ENCODE data around the gene LPAR5.

The LPAR5 gene

DNA sequence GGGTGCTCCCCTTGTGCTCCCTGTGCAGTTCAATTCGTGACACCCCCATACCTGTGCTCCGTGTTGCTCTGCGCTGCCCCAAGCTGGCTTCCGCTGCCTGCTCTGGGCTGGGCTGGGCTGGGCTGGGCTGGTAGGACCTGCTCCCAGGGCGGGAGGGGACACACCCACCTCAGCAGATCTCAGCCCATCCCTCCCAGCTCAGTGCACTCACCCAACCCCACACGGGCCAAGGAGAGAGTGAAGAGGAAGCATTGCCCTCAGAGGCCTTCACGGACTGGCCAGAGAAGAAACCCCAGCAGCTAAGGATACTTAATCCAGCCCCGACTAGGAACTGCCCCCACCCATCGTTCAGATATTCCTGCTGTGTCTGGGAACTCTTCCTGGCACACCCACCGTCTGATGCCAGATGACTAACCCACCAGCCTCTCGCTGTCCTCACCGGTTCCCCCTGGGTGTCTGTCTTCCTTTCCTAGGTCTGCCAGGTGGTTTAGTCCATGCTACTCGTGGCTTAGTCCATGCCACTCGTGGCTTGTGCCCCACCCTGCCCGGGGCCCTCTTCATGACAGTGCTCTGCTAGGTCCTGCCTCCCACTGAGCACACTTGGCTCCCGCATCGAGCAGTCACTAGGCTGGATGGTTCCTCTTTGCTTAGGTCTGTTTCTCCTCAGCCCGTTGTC is at the start of gene LPAR5:
TSS of gene LPAR5 (minus strand) at position 104 of the 676 bp plus-strand sequence. CDS start 14,711 bp downstream, outside the sequence.
- no peak for DNase-seq (ENCODE audit: low read depth in 2 of 2)

DNA sequence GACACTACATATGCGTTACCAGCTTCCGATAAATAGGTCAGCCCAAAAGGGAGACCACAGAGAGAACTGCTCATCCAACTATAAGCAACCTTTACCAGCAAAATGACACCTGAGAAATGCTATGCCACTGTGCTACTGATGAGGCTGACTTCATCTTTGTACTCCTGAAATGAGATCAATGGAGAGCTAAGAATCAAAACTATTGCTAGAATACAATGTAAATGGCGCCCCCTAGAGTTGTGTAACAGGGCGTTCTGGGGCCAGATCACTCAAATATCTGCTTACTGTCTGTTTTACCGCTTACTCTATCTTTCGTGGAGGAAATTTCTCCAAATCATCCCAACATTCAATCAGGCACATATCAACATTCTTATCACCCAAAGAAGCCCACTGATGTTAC is 48.9 kb upstream of the LPAR5 start:
- DNase-seq (ENCODE audit: low read depth in 2 of 2): no peak

DNA sequence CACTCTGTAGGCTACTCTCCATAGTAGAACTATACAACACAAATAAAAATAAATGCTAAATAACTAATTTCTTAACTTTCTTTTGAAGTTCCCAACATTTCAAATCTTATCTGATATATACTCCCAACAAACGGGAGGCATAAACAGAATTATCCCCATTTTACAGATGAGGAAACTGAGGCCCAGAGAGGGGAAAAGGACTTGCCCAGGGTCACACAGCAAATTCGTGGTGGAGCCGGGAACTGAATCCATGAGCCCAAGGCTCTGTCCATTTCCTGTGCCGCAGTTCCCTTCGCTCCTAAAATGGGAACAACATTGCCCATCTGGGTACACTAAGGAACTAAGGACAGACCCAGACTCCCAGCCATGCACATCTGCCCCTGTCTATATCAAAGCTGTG is 41.2 kb upstream of the LPAR5 start:
- no peak for DNase-seq (ENCODE audit: low read depth in 2 of 2)

DNA sequence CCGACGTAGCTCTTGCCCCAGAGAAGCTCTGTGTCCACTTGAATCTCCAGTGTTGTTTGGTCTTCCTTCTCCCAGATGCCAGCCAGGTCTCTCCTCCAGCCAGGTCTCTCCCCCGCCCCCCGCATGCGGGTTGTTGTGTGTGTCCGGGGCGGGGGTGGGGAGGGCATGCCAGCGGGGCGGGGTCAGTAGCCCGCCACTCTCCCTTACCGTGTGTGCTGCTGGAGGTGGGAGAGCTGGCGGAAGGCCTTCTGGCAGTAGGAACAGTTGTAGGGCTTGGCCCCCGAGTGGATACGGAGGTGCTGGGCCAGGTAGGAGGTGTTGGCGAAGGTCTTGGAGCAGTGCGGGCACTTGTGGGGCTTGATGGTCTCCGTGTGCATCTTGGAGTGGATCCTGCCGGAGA is 36.4 kb upstream of the LPAR5 start:
- no peak for DNase-seq (ENCODE audit: low read depth in 2 of 2)

DNA sequence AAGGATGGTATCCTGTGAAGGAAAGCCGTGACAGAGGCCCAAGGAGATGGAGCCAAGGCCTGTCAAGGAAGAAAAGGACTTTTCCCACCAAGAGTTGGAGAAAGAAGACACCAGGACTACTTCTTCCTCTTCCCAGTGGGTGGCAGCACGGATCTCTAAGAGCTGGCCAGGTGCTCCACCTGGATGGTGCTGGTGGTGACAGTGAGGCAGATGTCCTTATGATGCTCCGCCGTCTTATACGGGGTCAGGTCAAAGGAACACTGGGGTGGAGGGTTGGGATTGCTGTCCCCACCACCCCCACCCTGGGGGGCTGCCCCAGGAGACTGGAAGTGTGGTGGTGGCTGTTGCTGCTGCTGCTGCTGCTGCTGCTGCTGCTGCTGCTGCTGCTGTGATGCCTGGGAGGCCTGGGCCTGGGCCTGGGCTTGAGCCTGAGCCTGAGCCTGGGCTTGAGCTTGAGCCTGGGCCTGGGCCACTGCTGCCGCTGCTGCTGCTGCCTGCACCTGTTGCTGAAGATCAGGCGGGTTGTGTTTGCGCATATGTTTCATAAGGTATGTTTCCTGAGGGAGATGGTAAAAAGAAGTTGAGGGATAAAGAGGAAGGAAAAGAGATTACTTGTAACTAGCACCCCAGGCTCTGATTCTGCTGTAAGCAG is 31.9 kb upstream of the LPAR5 start:
- DNase-seq (ENCODE audit: low read depth in 2 of 2): no peak

DNA sequence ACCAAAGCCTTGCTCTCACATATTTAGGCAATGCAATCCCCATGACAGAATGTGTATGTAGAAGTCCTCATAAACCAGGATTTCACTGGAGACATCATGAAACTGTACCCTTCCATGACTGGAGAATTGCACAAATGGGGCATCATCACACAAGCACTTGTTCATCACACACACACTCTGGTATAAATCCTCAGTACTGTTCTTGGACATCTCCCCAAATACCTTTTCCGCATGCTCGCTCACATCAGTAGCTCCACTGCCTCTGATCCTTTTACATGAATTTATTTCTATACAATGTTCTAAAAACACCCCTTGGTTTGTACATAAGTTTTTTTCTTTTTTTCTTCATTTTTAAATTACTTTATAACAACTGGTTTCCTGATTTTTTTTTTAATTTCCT is 30.5 kb upstream of the LPAR5 start:
- DNase-seq (ENCODE audit: low read depth in 2 of 2): no peak

DNA sequence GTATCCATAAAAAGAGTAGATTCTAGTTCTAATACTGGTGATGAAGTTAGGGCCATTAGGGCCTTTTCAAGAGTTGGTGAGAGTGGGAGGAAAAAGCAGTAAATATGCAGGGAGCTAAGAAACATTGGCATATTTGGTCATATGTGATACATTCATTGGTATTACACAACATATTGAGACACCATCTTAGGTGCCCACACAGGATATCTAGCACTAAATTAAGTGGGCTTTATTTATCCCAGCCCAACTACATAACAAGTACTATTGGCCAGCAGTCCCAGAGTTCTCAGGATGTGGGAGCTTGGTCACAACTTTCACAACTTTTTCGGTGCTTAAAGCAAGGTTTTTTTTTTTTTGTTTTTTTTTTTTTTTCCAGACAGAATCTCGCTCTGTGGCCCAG is 29.1 kb upstream of the LPAR5 start:
- DNase-seq (ENCODE audit: low read depth in 2 of 2): no peak

DNA sequence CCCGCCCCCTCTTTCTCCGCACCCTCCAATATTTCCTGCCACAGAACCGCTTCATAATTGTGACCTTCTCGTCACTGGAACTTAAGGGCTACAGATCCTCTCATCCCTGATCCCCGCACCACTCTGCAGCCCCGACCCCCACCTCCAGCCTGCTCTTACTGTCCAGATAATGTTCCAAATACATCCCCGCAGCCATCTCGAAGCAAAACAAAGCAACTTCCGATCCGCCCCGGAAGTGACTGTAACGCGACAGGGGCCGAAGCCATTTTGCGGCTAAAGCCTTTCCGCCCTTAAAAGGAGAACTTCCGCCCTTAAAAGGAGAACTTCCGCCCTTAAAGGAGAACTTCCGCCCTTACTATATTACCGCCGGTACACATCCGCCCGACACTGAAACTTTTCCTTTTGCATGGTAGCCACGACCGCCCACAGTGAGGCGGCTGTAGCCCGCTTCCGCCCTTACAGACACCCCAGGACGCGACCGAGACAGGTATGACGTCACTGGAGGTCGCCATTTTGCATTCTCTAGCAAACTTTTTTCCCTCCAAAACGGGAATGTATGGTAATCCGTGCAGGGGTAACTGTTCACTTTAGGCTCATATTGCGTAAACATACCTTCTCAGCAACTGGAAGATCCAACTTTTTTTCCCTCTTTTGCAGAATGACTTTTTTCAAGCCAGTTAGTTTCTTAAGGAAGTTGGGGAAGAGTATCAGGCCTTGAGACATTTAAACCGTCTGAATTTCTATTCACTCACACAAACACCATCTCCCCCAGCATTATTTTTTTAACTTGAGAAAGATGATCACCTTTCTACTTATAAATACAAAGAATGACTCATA is 27.4 kb upstream of the LPAR5 start, which contains the start of gene ING4:
TSS of gene ING4 (minus strand) at position 214 of the 837 bp plus-strand sequence. CDS start at position 196, 18 bp downstream.
- peak; percentile 88 to 95 for DNase-seq (ENCODE audit: low read depth in 2 of 2)

DNA sequence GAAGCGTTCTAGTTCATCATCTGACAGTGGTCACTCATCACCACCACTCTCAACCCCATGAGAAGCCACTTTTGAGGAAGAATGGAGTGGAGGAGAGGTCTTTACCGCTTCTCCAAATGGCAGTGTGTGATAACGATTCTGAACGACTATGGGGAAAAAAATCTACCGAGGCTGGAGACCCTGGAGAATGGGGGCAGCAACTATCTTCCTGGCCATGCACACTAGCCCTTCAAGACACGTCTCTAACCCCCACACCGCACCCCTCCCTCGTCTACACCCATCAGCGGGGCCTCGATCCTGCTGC is 26.8 kb upstream of the LPAR5 start:
- no peak for DNase-seq (ENCODE audit: low read depth in 2 of 2)

DNA sequence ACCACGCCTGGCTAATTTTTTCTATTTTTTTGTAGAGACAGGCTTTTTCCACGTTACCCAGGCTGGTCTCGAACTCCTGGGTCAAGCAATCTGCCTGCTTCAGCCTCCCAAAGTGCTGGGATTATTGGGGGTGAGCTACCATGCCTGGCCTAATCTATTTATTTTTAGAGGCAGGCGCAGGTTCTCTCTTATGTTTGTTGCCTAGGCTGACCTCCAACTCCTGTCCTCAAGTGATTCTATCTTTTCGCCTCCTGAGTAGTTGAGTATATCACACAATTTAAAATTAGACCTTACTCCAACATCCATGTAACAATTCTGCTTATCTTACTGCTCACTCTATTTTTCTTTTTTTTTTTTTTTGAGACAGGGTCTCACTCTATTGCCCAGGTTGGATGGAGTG is 18.2 kb upstream of the LPAR5 start:
- no peak for DNase-seq (ENCODE audit: low read depth in 2 of 2)

DNA sequence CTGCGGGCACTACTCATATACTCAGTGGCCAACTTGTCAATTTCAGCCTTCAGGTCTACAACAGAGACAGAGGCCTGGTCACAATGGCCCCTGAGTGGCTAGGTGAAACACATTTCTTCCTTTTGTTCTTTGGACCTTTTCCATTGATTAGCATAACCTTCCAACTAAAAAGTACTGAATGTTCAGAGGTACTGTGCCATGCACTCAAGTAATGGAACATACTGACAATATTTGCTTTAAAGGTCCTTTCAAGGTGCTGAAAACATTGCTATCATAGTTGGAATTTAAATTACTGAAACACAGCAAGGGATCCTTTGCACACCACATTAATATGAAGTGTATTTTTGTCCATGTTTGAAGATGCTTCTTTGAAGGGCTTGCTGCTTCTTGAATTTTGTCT is 17.6 kb upstream of the LPAR5 start:
- no peak for DNase-seq (ENCODE audit: low read depth in 2 of 2)

DNA sequence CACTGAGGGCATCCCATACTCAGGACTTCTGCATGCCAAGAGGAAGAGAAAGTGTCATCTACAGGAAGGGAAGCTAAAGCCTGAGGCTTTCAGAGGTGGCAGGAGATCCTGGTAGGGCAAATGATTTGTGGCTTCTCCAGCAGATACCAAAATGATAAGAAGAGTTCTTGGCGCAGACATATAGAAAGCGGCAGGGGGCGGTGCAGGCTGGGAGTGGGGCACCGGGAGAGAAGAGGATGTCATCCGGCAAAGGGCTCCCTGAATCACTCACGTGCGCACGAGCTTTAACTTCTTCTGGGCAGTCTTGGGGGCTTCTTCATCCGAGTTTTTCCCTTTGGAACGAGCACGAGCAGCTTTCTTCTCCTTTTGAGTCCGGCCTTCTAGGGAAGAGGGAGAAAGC is 16.6 kb upstream of the LPAR5 start:
- DNase-seq (ENCODE audit: low read depth in 2 of 2): no peak

DNA sequence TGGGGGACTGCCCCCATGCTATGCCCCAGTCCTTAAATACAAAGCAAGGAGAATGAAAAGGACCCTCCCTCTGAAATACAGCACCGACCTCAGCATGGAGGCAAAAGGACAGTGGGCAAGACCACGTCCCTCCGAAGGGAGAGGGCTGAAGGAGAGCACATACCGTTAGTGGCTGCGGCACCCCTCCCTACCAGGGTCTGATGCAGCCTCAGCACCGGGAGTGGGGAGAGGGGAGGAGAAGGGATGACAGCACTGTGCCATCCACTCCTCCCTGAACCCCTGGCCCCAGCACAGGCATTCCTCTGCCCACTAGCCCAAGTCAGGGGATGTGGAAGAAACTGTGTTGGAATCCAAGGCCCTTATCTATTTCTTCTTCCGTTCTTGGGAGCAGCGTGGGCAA is 15.1 kb upstream of the LPAR5 start:
- DNase-seq (ENCODE audit: low read depth in 2 of 2): no peak

DNA sequence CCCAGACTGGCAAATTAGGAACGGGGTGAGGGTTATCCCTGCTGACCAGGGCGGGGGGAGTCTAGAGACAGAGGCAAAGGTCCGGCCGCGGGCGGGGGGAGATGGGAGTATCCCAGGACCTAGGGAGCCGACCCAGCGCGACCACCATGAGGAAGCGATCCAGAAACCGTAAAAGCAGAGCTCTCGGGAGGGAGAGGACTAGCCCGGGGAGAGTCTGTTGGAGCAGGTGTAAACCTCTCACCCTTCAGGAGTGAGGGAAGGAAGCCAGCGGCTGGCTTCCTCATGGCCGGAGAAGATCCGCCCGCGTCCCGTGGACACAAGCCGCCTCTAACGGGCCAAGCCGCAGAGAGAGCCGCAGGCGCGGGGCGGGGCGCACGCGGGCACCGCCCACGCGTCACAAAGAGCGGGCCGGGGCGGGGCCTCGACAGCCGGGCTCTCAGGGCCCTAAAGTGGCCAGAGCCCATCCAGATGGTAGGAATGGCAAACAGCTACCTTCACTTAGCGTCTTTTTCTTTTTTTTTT is 11.4 kb upstream of the LPAR5 start, which contains the start of gene ACRBP:
TSS of gene ACRBP (minus strand) at position 350 of the 522 bp plus-strand sequence. CDS start at position 284, 66 bp downstream.
- DNase-seq (ENCODE audit: low read depth in 2 of 2): no peak

DNA sequence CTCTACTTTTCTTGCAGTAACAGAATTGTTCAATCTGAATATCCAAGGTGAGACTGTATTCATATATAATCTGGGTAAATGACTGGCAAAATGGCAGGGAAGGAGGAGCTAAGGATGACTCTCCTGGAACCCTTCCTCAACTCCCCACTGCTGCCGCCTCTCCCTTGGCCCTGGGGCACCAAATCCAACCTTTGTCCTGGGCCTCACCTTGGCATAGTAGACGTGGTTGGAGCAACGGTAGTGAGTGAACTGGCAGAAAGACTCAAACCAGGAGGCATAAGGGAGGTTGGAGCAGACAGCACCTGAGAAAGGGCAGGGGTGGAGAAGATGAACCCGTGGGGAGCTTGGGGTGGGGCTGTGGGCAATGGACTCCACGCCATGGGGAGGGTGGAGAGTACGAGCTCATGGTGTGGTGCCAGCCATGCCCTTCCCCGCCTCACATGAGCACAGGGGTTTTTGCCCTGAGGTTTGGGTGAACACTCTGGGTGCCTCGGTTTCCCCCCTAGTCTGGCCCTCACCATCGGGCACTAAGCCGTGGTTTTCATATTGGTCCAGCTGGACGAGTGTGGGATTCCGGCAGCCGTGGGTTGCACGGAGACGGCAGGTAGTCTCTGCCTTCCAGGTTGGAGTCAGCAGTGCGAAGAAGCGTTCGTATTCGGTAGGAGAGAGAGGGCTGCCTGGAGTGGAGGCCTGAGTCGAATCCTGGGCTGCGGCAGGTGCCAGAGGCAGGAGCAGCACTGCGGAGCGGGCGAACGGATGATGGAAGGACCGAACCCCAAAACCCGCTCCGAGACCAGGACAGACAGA is 10.7 kb upstream of the LPAR5 start:
- no peak for DNase-seq (ENCODE audit: low read depth in 2 of 2)

DNA sequence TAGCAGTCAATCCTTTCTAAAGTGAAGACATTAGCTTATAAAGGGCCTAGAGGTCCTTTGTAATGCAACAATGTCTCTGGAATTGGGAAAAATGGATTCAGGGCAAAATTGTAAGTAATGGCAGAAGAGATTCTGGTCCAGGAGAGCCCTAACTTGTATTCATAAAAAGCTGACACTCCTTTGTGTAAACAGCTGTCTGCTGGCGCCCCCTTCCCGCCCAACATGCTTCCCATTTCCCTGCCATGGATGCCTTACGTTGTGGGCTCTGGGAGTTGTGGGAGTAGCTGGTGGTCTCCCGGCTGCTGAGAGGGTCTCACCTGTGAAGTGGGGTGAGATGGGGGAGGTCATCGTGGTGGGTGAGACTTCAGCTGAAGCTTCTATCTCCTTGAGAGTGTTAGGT is 9.1 kb upstream of the LPAR5 start:
- no peak for DNase-seq (ENCODE audit: low read depth in 2 of 2)

DNA sequence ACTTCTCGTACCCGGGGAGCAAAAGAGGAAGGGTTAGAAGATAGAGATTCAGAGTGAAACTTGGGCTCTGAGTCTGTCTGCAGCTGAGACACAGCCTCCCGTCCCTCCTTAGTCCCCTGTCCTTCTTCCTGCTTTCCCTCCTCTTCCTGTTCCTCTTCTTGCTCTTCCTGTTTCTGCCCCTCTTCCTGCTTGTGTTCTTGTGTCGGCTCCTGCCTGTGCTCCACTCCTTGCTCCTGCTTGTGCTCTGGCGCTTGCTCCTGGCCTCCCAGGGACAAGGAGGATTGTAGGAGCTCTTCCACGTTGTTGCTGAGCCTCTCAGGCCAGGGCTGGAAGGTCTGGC is 8.5 kb upstream of the LPAR5 start:
- DNase-seq (ENCODE audit: low read depth in 2 of 2): no peak

DNA sequence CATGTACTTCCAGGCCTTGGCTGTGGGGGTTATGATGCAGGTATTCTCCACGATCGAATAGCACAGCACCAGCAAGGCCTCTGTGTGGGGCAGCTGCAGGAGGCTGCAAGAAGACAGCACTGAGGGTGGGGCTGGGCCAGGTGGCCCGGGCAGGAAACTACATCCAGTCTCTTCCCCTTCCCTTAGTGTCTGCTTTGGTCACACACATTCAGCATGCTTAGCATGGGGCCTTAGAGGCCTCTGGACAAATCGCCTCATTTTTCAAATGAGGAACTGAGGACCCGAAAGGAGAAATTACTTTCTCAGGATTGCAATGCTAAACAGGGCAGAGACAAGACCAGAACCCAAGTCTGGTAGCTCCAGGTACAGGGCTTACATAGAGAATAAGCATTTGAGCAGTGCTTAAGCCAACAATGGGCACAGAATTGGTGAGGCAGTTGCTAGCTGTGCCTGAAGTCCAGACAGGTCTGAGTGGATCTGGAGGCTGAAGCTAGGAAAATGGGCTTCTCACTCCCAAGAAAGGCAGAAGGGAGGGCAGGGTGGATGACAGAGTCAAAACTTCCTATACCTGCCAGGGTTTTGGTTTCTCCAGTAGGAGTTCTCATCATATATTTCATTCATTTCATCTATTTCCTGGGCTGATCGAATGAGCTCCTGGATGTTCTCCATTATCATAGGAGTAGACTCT is 8.0 kb upstream of the LPAR5 start:
- DNase-seq (ENCODE audit: low read depth in 2 of 2): no peak

DNA sequence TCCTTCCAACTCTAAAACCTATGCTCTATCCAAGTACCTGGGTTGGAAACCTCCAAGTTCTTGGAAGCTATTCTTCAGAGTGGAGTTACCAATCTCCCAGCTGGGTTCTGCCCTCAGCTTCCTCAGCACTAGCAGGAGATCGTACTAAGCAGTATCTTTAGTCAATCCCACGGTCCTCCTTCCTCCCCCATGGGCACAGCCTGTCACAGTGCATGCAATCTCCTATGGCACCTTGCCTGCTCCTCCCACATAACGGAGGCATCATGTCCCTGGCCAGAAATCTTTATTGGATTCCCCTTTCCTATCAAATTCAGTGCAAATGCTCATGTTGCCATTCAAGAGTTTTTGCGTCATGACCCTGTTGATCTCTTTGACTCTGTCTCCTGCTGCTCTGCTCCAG is 5.4 kb upstream of the LPAR5 start:
- no peak for DNase-seq (ENCODE audit: low read depth in 2 of 2)

DNA sequence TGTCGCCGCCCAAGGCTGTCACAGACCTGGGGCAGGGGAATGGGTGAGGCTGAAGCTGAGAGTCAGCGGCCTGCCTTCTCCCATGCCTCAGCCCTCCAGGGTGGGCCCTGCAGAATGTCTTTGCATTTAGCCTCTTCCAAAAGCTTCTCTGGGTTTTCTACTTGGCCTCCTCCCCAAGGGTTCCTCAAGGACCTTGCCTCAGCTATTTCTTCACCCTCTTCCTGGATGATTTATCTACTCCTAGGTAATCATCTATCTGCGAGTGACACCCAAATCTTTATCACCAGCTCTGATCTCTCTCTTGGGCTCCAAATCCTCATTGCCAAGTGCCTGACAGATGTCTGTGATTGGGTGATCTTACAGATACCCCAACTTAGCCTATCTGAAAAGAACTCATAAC is 4.7 kb upstream of the LPAR5 start:
- no peak for DNase-seq (ENCODE audit: low read depth in 2 of 2)

DNA sequence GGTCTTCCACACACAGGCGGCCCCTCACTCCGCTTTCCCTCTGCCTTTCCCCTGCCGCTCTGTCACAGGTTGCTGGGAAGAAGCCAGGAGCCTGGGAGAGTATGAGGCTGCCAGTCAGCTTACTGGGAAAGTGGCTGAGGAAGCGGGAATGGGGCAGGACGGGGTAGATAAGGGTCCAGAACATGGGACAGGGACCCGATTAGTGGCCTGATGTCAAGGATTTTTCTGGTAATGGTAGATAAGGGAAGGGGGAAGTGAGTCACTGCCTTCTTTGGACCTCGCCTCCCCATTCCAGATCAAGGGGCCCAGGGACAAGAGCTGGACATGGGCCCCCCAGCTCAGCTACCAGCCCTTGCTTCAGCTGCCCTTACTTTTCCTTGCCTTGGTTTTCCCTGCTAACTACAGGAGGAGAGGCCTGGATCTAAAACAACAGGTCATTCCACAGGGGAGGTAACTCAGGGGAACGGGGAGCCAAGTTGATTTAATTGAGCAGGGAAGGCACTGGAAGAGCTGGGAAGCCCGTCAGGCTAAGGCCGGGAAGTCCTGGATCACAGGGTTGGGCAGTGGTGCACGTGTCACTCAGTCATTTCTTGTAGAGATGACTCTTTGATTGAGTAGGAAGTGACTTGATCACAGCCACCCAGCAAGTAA is 3.5 kb upstream of the LPAR5 start:
- no peak for DNase-seq (ENCODE audit: low read depth in 2 of 2)
